CD4-positive, alpha-beta memory T cell (primary cell): ENCODE results near the gene CCDC116. TPM values are rescaled to one million over a fixed set of nuclear protein-coding genes. Genes with fewer than 3 reads are reported as not detected.
"Not testable (repeated sequence)": the region's sequence is repeated elsewhere in the genome, so short reads cannot be mapped to it uniquely, and the experiment has no call there.

Source experiments
- CTCF ChIA-PET: fragments of 350-600 bp; sonication (Branson Sonifier 250); formaldehyde crosslinking; loops from one replicate; lab custom pipeline; 2021; ENCODE audit warnings: inconsistent platforms; ENCODE audit not compliant: partially characterized antibody; lab: Charles Lee
- POLR2A ChIA-PET: fragments of 350-600 bp; sonication (Branson Sonifier 250); formaldehyde crosslinking; loops from one replicate; lab custom pipeline; 2021; ENCODE audit not compliant: partially characterized antibody; lab: Charles Lee
- DNase-seq, 5 donors: peaks; one replicate each; pipeline versions ENCODE4 v3.0.0 to v3.0.0-alpha.2; 2020 to 2022; ENCODE audit warnings: mixed read lengths in 1 of 5
- H3K27ac ChIP-seq: one replicate; pipeline ENCODE4 v1.7.0; 2013; ENCODE audit warnings: low read depth, low read length
- H3K27me3 ChIP-seq: 2 replicates; pipeline ENCODE4 v1.7.0; 2013; ENCODE audit warnings: mild to moderate bottlenecking, low read length, moderate library complexity; ENCODE audit not compliant: insufficient read depth
- H3K36me3 ChIP-seq: 2 replicates; pipeline ENCODE4 v1.7.0; 2013; ENCODE audit warnings: mild to moderate bottlenecking, low read length, moderate library complexity; ENCODE audit not compliant: insufficient read depth
- H3K4me1 ChIP-seq: 2 replicates; pipeline ENCODE4 v1.7.0; 2013; ENCODE audit warnings: mild to moderate bottlenecking, low read length, moderate library complexity; ENCODE audit not compliant: insufficient read depth
- H3K4me3 ChIP-seq, 2 donors: one replicate each; pipeline ENCODE4 v1.7.0; 2013; ENCODE audit warnings: low read length in 2 of 2, mild to moderate bottlenecking in 1 of 2
- H3K9me3 ChIP-seq, 2 donors: one replicate each; pipeline ENCODE4 v1.7.0; 2013; ENCODE audit warnings: low read length in 2 of 2, control low read depth in 1 of 2; ENCODE audit not compliant: control insufficient read depth in 1 of 2
- H3K27ac Mint-ChIP-seq, 7 donors: one replicate each; pipeline ENCODE4 v1.8.0; 2020 to 2021; ENCODE audit warnings: mixed read lengths in 7 of 7, mild to moderate bottlenecking in 6 of 7, inconsistent platforms in 3 of 7, moderate library complexity in 3 of 7
- H3K27me3 Mint-ChIP-seq, 2 donors: one replicate each; pipeline ENCODE4 v1.8.0; 2020 to 2021; ENCODE audit warnings: mixed read lengths in 2 of 2
- H3K36me3 Mint-ChIP-seq, 2 donors: one replicate each; pipeline ENCODE4 v1.8.0; 2020 to 2021; ENCODE audit warnings: mixed read lengths in 2 of 2, inconsistent platforms in 1 of 2, mild to moderate bottlenecking in 1 of 2
- H3K4me1 Mint-ChIP-seq, 4 donors: one replicate each; pipeline ENCODE4 v1.8.0; 2020 to 2021; ENCODE audit warnings: mixed read lengths in 4 of 4, mild to moderate bottlenecking in 1 of 4
- H3K4me3 Mint-ChIP-seq, 8 donors: one replicate each; pipeline ENCODE4 v1.8.0; 2020 to 2021; ENCODE audit warnings: mixed read lengths in 8 of 8, mild to moderate bottlenecking in 7 of 8, moderate library complexity in 6 of 8, inconsistent platforms in 3 of 8
- H3K9me3 Mint-ChIP-seq, 8 donors: one replicate each; pipeline ENCODE4 v1.8.0; 2020 to 2021; ENCODE audit warnings: mixed read lengths in 8 of 8, mild to moderate bottlenecking in 5 of 8, inconsistent platforms in 3 of 8, moderate library complexity in 1 of 8
- intact Hi-C: fragments of 100-400 bp; cut with micrococcal nuclease; formaldehyde crosslinking; loops from one replicate; pipeline ENCODE4 v1.15.1; 2023
- polyA plus RNA-seq, 2 donors: library from polyadenylated mRNA; unstranded; fragments of 300-500 nt; fragmentation: Illumina TruSeq; gene quantifications; one replicate each; pipeline ENCODE4 v1.2.3, GENCODE V29; 2021
- total RNA-seq, 2 experiments: library from RNA; stranded (reverse); gene quantifications; one replicate each; pipeline ENCODE4 v1.2.3, GENCODE V29; 2021

The CCDC116 gene
- total and polyA plus RNA-seq, 4 experiments from 2014 or later = 0.19 to 0.29 TPM; not detected in 2

DNA sequence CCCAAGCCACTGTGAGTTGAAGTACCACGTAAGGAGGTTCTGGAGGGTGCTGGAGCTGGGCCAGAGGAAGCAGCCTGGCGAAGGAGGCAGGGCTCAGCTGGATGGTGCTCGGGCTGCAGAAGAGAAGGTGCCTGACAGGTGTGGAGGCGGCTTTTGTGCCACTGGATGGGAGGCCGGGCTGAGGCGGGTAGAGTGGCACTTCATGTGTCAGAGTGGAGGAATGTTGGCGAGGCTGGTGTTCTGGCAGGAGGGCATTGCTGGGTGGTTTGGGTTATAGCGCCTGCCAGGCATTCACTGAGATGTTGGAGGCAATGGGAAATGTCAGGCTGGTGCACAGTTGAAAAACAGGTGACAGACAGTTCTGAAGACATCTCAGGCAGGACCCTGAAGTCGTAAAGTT lies 40.9 kb upstream of the CCDC116 start:
- H3K4me3 ChIP-seq = no peak overlapping the region
- Mint-ChIP-seq H3K36me3 (peaks cover 35 to 55% of the 10 kb centered on the region in 2 donors), H3K27ac (peak overlapping the region in 5 of 7 donors; percentile 10 to 77 (median 30)), H3K4me1 (peaks cover 42 to 84% (median 63%) of the 10 kb centered on the region in 4 donors), H3K9me3 (peaks cover 0 to 3% (median 0%) of the 10 kb centered on the region in 8 donors), H3K27me3 (no peaks in the 10 kb centered on the region), H3K4me3 (no peak overlapping the region)
- H3K4me1 ChIP-seq = peaks cover 35% of the 10 kb centered on the region
- DNase-seq = no peak
- no peaks in the 10 kb centered on the region for H3K9me3 ChIP-seq
- CTCF ChIA-PET = no interaction called here
- intact Hi-C loops = no loop called here
- POLR2A ChIA-PET = no interaction called here
- H3K27ac ChIP-seq = no peak overlapping the region
- no peaks in the 10 kb centered on the region for H3K27me3 ChIP-seq
- peaks cover 29% of the 10 kb centered on the region for H3K36me3 ChIP-seq

DNA sequence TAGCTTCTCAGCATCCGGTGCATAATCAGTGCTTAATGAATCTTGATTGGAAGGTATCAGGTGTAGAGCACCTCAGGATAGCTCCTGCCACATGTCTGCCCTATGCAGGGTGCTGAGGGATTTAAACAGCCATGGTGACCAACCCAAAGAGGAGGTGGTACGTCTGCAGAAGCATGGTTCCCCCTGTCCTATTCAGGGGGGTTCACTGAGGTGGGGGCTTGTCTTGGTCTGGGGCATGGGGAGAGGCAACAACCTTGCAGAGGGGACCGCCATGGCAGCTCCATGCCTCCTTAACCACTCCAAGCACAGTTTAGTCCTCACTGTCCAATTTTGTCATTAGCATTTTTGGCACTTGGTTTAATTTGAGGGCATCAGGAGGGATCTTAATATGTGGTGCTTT lies 40.1 kb upstream of the CCDC116 start:
- Mint-ChIP-seq H3K4me3 (no peak overlapping the region), H3K27ac (no peak overlapping the region), H3K9me3 (peaks cover 0 to 3% (median 0%) of the 10 kb centered on the region in 8 donors), H3K36me3 (peaks cover 36 to 54% of the 10 kb centered on the region in 2 donors), H3K27me3 (no peaks in the 10 kb centered on the region), H3K4me1 (peaks cover 39 to 77% (median 60%) of the 10 kb centered on the region in 4 donors)
- Histone ChIP-seq H3K27ac (no peak overlapping the region), H3K4me1 (peaks cover 28% of the 10 kb centered on the region), H3K4me3 (no peak overlapping the region), H3K27me3 (no peaks in the 10 kb centered on the region), H3K36me3 (peaks cover 29% of the 10 kb centered on the region), H3K9me3 (no peaks in the 10 kb centered on the region)
- DNase-seq = no peak
- ChIA-PET CTCF (no interaction called here), POLR2A (no interaction called here)
- intact Hi-C loops = no loop called here

DNA sequence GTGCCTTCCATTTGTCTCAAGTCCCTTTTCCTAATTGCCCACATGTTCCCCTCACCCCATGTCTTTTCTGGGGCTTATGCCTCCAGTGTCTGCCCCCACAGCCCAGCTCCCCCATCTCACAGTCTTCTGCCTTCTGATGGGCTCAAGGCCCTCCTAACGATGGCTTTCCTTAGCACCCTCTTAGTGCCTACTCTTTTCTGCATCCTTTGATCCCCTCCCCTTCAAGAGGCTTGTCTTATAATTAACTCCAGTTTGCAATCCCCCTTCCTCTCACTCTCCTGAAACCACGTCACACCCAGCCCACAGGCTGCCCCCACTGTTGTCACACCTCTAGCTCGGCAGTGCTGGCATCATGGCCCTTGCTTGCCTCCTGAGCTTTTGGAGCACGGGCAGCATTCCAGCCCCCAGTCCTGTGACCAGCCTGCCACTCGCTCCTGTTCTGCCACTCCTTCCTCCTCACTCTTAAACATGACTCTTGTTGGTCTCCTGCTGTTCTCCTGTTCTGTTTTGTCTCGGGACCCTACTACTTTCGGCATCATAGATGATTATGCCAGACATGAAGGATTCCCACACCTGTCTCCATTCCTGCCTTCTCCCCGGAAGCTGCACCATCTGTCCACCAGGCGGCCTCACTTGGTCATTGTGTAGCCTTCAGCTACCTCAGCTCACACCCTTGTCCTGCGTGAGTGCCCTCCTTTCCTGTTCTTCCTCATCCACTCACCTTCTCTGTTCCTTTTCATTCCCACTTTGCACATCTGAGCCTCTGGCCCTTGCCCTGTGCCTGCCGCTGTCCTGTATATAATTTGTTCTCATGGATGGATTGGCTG lies 38.9 kb upstream of the CCDC116 start:
- H3K4me3 ChIP-seq = no peak overlapping the region
- peaks cover 34 to 71% (median 52%) of the 10 kb centered on the region in 4 donors for H3K4me1 Mint-ChIP-seq
- no peaks in the 10 kb centered on the region for H3K27me3 Mint-ChIP-seq
- H3K27ac ChIP-seq = no peak overlapping the region
- H3K4me3 Mint-ChIP-seq = peak overlapping the region in 1 of 8 donors; percentile 63
- peaks cover 0 to 3% (median 0%) of the 10 kb centered on the region in 8 donors for H3K9me3 Mint-ChIP-seq
- H3K36me3 ChIP-seq = peaks cover 29% of the 10 kb centered on the region
- DNase-seq = no peak
- POLR2A ChIA-PET = no interaction called here
- peaks cover 40 to 47% of the 10 kb centered on the region in 2 donors for H3K36me3 Mint-ChIP-seq
- H3K27me3 ChIP-seq = no peaks in the 10 kb centered on the region
- CTCF ChIA-PET = no interaction called here
- peaks cover 18% of the 10 kb centered on the region for H3K4me1 ChIP-seq
- H3K27ac Mint-ChIP-seq = peak overlapping the region in 6 of 7 donors; percentile 0 to 83 (median 43)
- intact Hi-C loops = no loop called here
- H3K9me3 ChIP-seq = no peaks in the 10 kb centered on the region

DNA sequence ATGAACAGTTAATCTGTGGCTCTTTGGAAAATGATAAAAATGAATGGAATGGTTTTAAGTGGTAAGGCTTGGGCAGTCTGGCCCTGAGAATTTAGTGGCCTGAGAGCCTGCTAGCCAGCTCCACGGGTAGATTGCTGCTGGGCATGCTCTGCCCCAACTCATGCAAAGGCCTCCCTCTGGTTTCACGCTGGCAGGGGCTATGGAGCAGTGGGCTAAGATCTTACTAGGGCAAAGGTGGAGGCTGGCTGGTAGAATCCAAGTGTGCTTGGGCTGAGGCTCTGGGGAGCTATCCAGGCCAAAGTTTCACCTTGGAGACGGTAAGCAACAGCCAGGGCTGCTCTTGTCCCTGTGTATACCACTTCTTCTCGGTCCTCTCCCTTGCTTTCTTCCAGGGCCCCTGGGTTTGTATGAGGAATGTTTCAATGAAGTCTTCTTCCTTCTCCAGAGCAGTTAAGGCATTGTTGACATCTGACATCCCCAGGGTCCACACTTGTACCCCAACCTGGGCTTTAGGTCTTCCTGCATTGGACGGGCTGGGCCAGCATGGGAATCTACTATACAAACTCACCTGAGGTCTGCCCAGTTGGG lies 37.6 kb upstream of the CCDC116 start:
- no peaks in the 10 kb centered on the region for H3K27me3 ChIP-seq
- intact Hi-C loops = no loop called here
- ChIA-PET CTCF (no interaction called here), POLR2A (no interaction called here)
- peaks cover 33 to 70% (median 54%) of the 10 kb centered on the region in 4 donors for H3K4me1 Mint-ChIP-seq
- H3K4me3 ChIP-seq = no peak overlapping the region
- H3K4me1 ChIP-seq = peaks cover 14% of the 10 kb centered on the region
- peaks cover 45 to 51% of the 10 kb centered on the region in 2 donors for H3K36me3 Mint-ChIP-seq
- no peaks in the 10 kb centered on the region for H3K9me3 ChIP-seq
- peaks cover 29% of the 10 kb centered on the region for H3K36me3 ChIP-seq
- DNase-seq = no peak
- H3K27me3 Mint-ChIP-seq = no peaks in the 10 kb centered on the region
- H3K9me3 Mint-ChIP-seq = peaks cover 0 to 3% (median 0%) of the 10 kb centered on the region in 8 donors
- peak overlapping the region in 3 of 7 donors; percentile 24 to 57 (median 46) for H3K27ac Mint-ChIP-seq
- H3K27ac ChIP-seq = no peak overlapping the region
- H3K4me3 Mint-ChIP-seq = no peak overlapping the region

DNA sequence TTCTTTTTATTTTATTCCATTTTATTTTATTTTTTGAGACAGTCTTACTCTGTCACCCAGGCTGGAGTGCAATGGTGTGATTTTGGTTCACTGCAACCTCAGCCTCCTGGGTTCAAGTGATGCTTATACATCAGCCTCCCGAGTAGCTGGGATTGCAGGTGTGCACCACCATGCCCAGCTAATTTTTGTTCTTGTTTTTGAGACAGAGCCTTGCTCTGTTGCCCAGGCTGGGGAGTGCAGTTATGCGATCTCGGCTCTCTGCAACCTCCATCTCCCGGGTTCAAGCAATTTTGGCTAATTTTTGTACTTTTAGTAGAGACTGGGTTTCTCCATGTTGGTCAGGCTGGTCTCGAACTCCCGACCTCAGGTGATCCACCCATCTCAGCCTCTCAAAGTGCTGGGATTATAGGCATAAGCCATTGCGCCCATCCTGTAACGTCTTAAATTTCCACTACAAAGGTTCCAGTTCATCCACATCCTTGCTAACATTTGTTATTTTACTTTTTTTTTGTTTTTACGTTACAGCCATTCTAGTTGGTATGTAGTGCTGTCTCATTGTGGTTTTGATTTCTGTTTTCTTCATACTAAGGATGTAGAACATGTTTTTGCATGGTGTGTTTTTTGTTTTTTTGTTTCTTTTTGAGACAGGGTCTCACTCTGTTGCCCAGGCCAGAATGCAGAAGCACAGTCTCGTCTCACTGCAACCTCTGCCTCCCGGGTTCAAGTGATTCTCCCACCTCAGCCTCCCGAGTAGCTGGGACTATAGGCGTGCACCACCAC lies 36.0 kb upstream of the CCDC116 start:
- DNase-seq, H3K27me3 ChIP-seq, H3K27me3 Mint-ChIP-seq, H3K9me3 Mint-ChIP-seq, H3K4me1 ChIP-seq, intact Hi-C loops, POLR2A ChIA-PET, H3K27ac Mint-ChIP-seq, H3K4me3 ChIP-seq, H3K27ac ChIP-seq, H3K4me3 Mint-ChIP-seq, H3K9me3 ChIP-seq, CTCF ChIA-PET: not testable (repeated sequence)
- Mint-ChIP-seq H3K36me3 (peaks cover 45 to 46% of the 10 kb centered on the region in 2 donors), H3K4me1 (peaks cover 25 to 59% (median 46%) of the 10 kb centered on the region in 4 donors)
- peaks cover 29% of the 10 kb centered on the region for H3K36me3 ChIP-seq

DNA sequence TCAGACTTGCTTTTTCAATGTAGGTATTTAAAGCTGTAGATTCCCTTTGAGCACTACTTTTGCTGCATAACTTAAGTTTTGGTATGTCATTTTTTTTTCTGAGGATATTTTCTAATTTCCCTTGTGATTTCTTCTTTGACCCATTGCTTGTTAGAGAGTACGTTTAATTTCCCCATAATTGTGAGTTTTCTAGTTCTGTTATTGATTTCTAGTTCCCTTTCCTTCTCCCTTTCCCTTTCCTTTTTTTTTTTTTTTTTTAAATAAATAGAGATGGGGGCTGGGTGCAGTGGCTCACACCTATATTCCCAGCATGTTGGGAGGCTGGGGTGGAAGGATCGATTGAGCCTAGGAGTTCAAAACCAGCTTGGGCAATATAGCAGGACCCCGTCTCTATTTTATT lies 34.3 kb upstream of the CCDC116 start:
- H3K4me3 Mint-ChIP-seq = peak overlapping the region in 1 of 8 donors; percentile 22
- Histone ChIP-seq H3K27ac (no peak overlapping the region), H3K27me3 (no peaks in the 10 kb centered on the region), H3K4me3 (no peak overlapping the region), H3K36me3 (peaks cover 21% of the 10 kb centered on the region), H3K4me1 (no peaks in the 10 kb centered on the region), H3K9me3 (no peaks in the 10 kb centered on the region)
- ChIA-PET POLR2A (interaction anchor here (1.0 kb wide), 1 partner anchor 26 kb away, joined by 3 read pairs; no protein-coding TSS in a partner anchor), CTCF (interaction anchor here (0.6 to 1.5 kb wide), 2 partner anchors 9 to 48 kb away, joined by 3 to 5 read pairs; no protein-coding TSS in a partner anchor)
- H3K9me3 Mint-ChIP-seq = peaks cover 0 to 3% (median 0%) of the 10 kb centered on the region in 8 donors
- peaks cover 39 to 43% of the 10 kb centered on the region in 2 donors for H3K36me3 Mint-ChIP-seq
- intact Hi-C loops = no loop called here
- DNase-seq = no peak
- H3K27ac Mint-ChIP-seq = peak overlapping the region in 1 of 7 donors; percentile 5
- no peaks in the 10 kb centered on the region for H3K27me3 Mint-ChIP-seq
- peaks cover 26 to 58% (median 44%) of the 10 kb centered on the region in 4 donors for H3K4me1 Mint-ChIP-seq
